Effector memory CD4-positive, alpha-beta T cell (primary cell): ENCODE measurements around the gene CPEB4.
A peak's percentile ranks its signal among the peaks of the same experiment; 100 is the strongest.

Source experiments
- DNase-seq, 3 donors: peaks; one replicate each; pipeline ENCODE4 v3.0.0-alpha.2; 2020
- H3K27ac ChIP-seq: 2 replicates; pipeline ENCODE4 v1.7.0; 2013; ENCODE audit warnings: mild to moderate bottlenecking, low read length, moderate library complexity; ENCODE audit not compliant: insufficient read depth, poor library complexity, severe bottlenecking
- H3K27me3 ChIP-seq: replicated peaks from 2 replicates; pipeline ENCODE4 v1.7.0; 2013; ENCODE audit warnings: mild to moderate bottlenecking, low read length; ENCODE audit not compliant: insufficient read depth, control insufficient read depth, poor library complexity, severe bottlenecking
- H3K36me3 ChIP-seq: 2 replicates; pipeline ENCODE4 v1.7.0; 2013; ENCODE audit warnings: mild to moderate bottlenecking, low read length, moderate library complexity; ENCODE audit not compliant: control insufficient read depth, insufficient read depth
- H3K4me1 ChIP-seq: 2 replicates; pipeline ENCODE4 v1.7.0; 2013; ENCODE audit warnings: low read length, mild to moderate bottlenecking; ENCODE audit not compliant: control insufficient read depth, insufficient read depth, poor library complexity, severe bottlenecking
- H3K4me3 ChIP-seq: 2 replicates; pipeline ENCODE4 v1.7.0; 2013; ENCODE audit warnings: low read length, low read depth, mild to moderate bottlenecking; ENCODE audit not compliant: insufficient read depth, poor library complexity, severe bottlenecking
- H3K9me3 ChIP-seq: 2 replicates; pipeline ENCODE4 v1.7.0; 2013; ENCODE audit warnings: mild to moderate bottlenecking, low read length, moderate library complexity; ENCODE audit not compliant: control insufficient read depth

The CPEB4 gene

GRCh38 chr5:173973616-173973969, 85.4 kb downstream of the CPEB4 start:
- peaks cover 9% of the 10 kb centered on the region for H3K4me1 ChIP-seq
- H3K4me3 ChIP-seq: peak overlapping the region; percentile 40
- no peaks in the 10 kb centered on the region for H3K36me3 ChIP-seq
- DNase-seq: no peak
- no peak overlapping the region for H3K27ac ChIP-seq
- no peaks in the 10 kb centered on the region for H3K27me3 ChIP-seq
- no peaks in the 10 kb centered on the region for H3K9me3 ChIP-seq

GRCh38 chr5:173974688-173975239, 86.6 kb downstream of the CPEB4 start:
- H3K27ac ChIP-seq: no peak overlapping the region
- no peak overlapping the region for H3K4me3 ChIP-seq
- no peaks in the 10 kb centered on the region for H3K36me3 ChIP-seq
- peaks cover 9% of the 10 kb centered on the region for H3K4me1 ChIP-seq
- no peaks in the 10 kb centered on the region for H3K27me3 ChIP-seq
- no peak for DNase-seq
- H3K9me3 ChIP-seq: no peaks in the 10 kb centered on the region

GRCh38 chr5:173981185-173981761, 93.1 kb downstream of the CPEB4 start:
- no peaks in the 10 kb centered on the region for H3K9me3 ChIP-seq
- H3K27ac ChIP-seq: no peak overlapping the region
- H3K4me3 ChIP-seq: no peak overlapping the region
- H3K36me3 ChIP-seq: no peaks in the 10 kb centered on the region
- no peaks in the 10 kb centered on the region for H3K4me1 ChIP-seq
- DNase-seq: no peak
- H3K27me3 ChIP-seq: no peaks in the 10 kb centered on the region

GRCh38 chr5:173984218-173984617, 96.1 kb downstream of the CPEB4 start:
- H3K4me1 ChIP-seq: no peaks in the 10 kb centered on the region
- no peaks in the 10 kb centered on the region for H3K27me3 ChIP-seq
- no peak for DNase-seq
- H3K9me3 ChIP-seq: no peaks in the 10 kb centered on the region
- no peaks in the 10 kb centered on the region for H3K36me3 ChIP-seq
- no peak overlapping the region for H3K4me3 ChIP-seq
- no peak overlapping the region for H3K27ac ChIP-seq

GRCh38 chr5:173988554-173989431, 100.6 kb downstream of the CPEB4 start, which contains the start of gene C5orf47:
Gene C5orf47 (plus strand): TSS chr5:173989170. CDS start chr5:173989264, 94 bp downstream.
- Histone ChIP-seq H3K36me3 (no peaks in the 10 kb centered on the region), H3K4me3 (no peak within 1 kb of the TSS)

GRCh38 chr5:173989432-173990082, 101.4 kb downstream of the CPEB4 start:
- H3K27me3 ChIP-seq: no peaks in the 10 kb centered on the region
- H3K9me3 ChIP-seq: no peaks in the 10 kb centered on the region
- no peak overlapping the region for H3K4me3 ChIP-seq
- H3K4me1 ChIP-seq: no peaks in the 10 kb centered on the region
- H3K27ac ChIP-seq: no peak overlapping the region
- no peak for DNase-seq
- no peaks in the 10 kb centered on the region for H3K36me3 ChIP-seq

More at GRCh38 chr5:173988554-173989431, 100.6 kb downstream of the CPEB4 start, which contains the start of gene C5orf47:
- no peaks in the 10 kb centered on the region for H3K4me1 ChIP-seq
- H3K27ac ChIP-seq: no peak within 1 kb of the TSS
- H3K27me3 ChIP-seq: no peaks in the 10 kb centered on the region
- no peak for DNase-seq
- H3K9me3 ChIP-seq: no peaks in the 10 kb centered on the region

GRCh38 chr5:173997331-173997730, 109.2 kb downstream of the CPEB4 start:
- Histone ChIP-seq H3K4me1 (no peaks in the 10 kb centered on the region), H3K36me3 (no peaks in the 10 kb centered on the region), H3K27me3 (no peaks in the 10 kb centered on the region), H3K4me3 (no peak overlapping the region), H3K27ac (no peak overlapping the region), H3K9me3 (no peaks in the 10 kb centered on the region)
- DNase-seq: no peak

- Histone ChIP-seq H3K27me3 (no peaks in the 10 kb centered on the region), H3K27ac (no peak overlapping the region), H3K4me1 (no peaks in the 10 kb centered on the region), H3K36me3 (no peaks in the 10 kb centered on the region), H3K9me3 (no peaks in the 10 kb centered on the region), H3K4me3 (no peak overlapping the region)
- no peak for DNase-seq
Observed at GRCh38 chr5:173998531-173998930, 110.4 kb downstream of the CPEB4 start.

GRCh38 chr5:174000076-174000475, 111.9 kb downstream of the CPEB4 start:
- H3K4me1 ChIP-seq: no peaks in the 10 kb centered on the region
- no peaks in the 10 kb centered on the region for H3K27me3 ChIP-seq
- no peaks in the 10 kb centered on the region for H3K36me3 ChIP-seq
- no peak overlapping the region for H3K4me3 ChIP-seq
- DNase-seq: no peak
- H3K27ac ChIP-seq: no peak overlapping the region
- H3K9me3 ChIP-seq: no peaks in the 10 kb centered on the region
